ENCODE results near the gene CD177.
"Not testable (repeated sequence)": the region's sequence is repeated elsewhere in the genome, so short reads cannot be mapped to it uniquely, and the experiment has no call there.

Gene CD177

GRCh38 chr19:43383254-43383653, 29.8 kb downstream of the CD177 start:
- not testable (repeated sequence) for DNase-seq

- DNase-seq = not testable (repeated sequence)
These were observed 30.3 kb downstream of the CD177 start for GRCh38 chr19:43383759-43384158.

GRCh38 chr19:43390903-43391551, 37.5 kb downstream of the CD177 start:
- DNase-seq = not testable (repeated sequence)

GRCh38 chr19:43391552-43391935, 38.1 kb downstream of the CD177 start:
- DNase-seq = not testable (repeated sequence)

GRCh38 chr19:43393501-43393900, 40.0 kb downstream of the CD177 start:
- DNase-seq = not testable (repeated sequence)

GRCh38 chr19:43395561-43395960, 42.1 kb downstream of the CD177 start:
- DNase-seq = no peak

- DNase-seq = no peak
These were observed 52.8 kb downstream of the CD177 start for GRCh38 chr19:43406297-43406696.

GRCh38 chr19:43407416-43408005, 54.0 kb downstream of the CD177 start:
- DNase-seq = no peak

GRCh38 chr19:43408043-43408442, 54.6 kb downstream of the CD177 start:
- no peak for DNase-seq

GRCh38 chr19:43409415-43409814, 55.9 kb downstream of the CD177 start:
- DNase-seq = no peak

GRCh38 chr19:43412441-43412840, 59.0 kb downstream of the CD177 start:
- DNase-seq = no peak
